ENCODE data around the gene DPH7.
"Not testable (repeated sequence)": the region's sequence is repeated elsewhere in the genome, so short reads cannot be mapped to it uniquely, and the experiment has no call there.

Gene DPH7

GRCh38 chr9:137550231-137550621, 28.5 kb downstream of the DPH7 start, which contains the start of gene PNPLA7:
PNPLA7 (minus strand) TSS chr9:137550402; CDS start chr9:137550197, 205 bp downstream.
- H3K4me1 Mint-ChIP-seq, result peaks cover 29% of the 10 kb centered on the region
- peak within 1 kb of the TSS; percentile 84 for H3K27ac Mint-ChIP-seq
- peaks cover 3% of the 10 kb centered on the region for H3K36me3 Mint-ChIP-seq
- no peaks in the 10 kb centered on the region for H3K9me3 Mint-ChIP-seq
- no peaks in the 10 kb centered on the region for H3K27me3 Mint-ChIP-seq
- peak within 1 kb of the TSS; percentile 91 for H3K4me3 Mint-ChIP-seq

GRCh38 chr9:137547687-137548543, 30.8 kb downstream of the DPH7 start:
- peaks cover 3% of the 10 kb centered on the region for H3K36me3 Mint-ChIP-seq
- H3K4me1 Mint-ChIP-seq, result peaks cover 31% of the 10 kb centered on the region
- no peaks in the 10 kb centered on the region for H3K9me3 Mint-ChIP-seq
- no peaks in the 10 kb centered on the region for H3K27me3 Mint-ChIP-seq
- no peak overlapping the region for H3K27ac Mint-ChIP-seq
- H3K4me3 Mint-ChIP-seq, result no peak overlapping the region

- no peak overlapping the region for H3K27ac Mint-ChIP-seq
- peaks cover 23% of the 10 kb centered on the region for H3K4me1 Mint-ChIP-seq
- no peak overlapping the region for H3K4me3 Mint-ChIP-seq
- no peaks in the 10 kb centered on the region for H3K36me3 Mint-ChIP-seq
- no peaks in the 10 kb centered on the region for H3K27me3 Mint-ChIP-seq
- H3K9me3 Mint-ChIP-seq, result no peaks in the 10 kb centered on the region
Observed at GRCh38 chr9:137545123-137545522, 33.6 kb downstream of the DPH7 start.

- no peak overlapping the region for H3K27ac Mint-ChIP-seq
- H3K4me3 Mint-ChIP-seq, result no peak overlapping the region
- H3K9me3 Mint-ChIP-seq, result no peaks in the 10 kb centered on the region
- H3K36me3 Mint-ChIP-seq, result no peaks in the 10 kb centered on the region
- H3K27me3 Mint-ChIP-seq, result no peaks in the 10 kb centered on the region
- H3K4me1 Mint-ChIP-seq, result peaks cover 16% of the 10 kb centered on the region
Observed at GRCh38 chr9:137544176-137544760, 34.5 kb downstream of the DPH7 start.

- peaks cover 12% of the 10 kb centered on the region for H3K4me1 Mint-ChIP-seq
- H3K27ac Mint-ChIP-seq, result no peak overlapping the region
- H3K9me3 Mint-ChIP-seq, result no peaks in the 10 kb centered on the region
- H3K27me3 Mint-ChIP-seq, result no peaks in the 10 kb centered on the region
- no peak overlapping the region for H3K4me3 Mint-ChIP-seq
- H3K36me3 Mint-ChIP-seq, result no peaks in the 10 kb centered on the region
Observed at GRCh38 chr9:137543237-137543963, 35.3 kb downstream of the DPH7 start.

GRCh38 chr9:137542486-137542885, 36.2 kb downstream of the DPH7 start:
- Mint-ChIP-seq H3K27me3 (no peaks in the 10 kb centered on the region), H3K4me1 (peaks cover 11% of the 10 kb centered on the region), H3K4me3 (no peak overlapping the region)

GRCh38 chr9:137540536-137540935, 38.2 kb downstream of the DPH7 start:
- no peak overlapping the region for H3K27ac Mint-ChIP-seq
- no peaks in the 10 kb centered on the region for H3K9me3 Mint-ChIP-seq
- peaks cover 23% of the 10 kb centered on the region for H3K4me1 Mint-ChIP-seq
- H3K27me3 Mint-ChIP-seq, result no peaks in the 10 kb centered on the region
- no peak overlapping the region for H3K4me3 Mint-ChIP-seq
- no peaks in the 10 kb centered on the region for H3K36me3 Mint-ChIP-seq

More at GRCh38 chr9:137542486-137542885, 36.2 kb downstream of the DPH7 start:
- Mint-ChIP-seq H3K27ac (no peak overlapping the region), H3K9me3 (no peaks in the 10 kb centered on the region), H3K36me3 (no peaks in the 10 kb centered on the region)

- no peaks in the 10 kb centered on the region for H3K9me3 Mint-ChIP-seq
Observed at GRCh38 chr9:137538058-137538457, 40.7 kb downstream of the DPH7 start.

GRCh38 chr9:137536594-137537131, 42.1 kb downstream of the DPH7 start:
- Mint-ChIP-seq H3K4me1 (peaks cover 29% of the 10 kb centered on the region), H3K27ac (peak overlapping the region; percentile 79)
- H3K36me3 Mint-ChIP-seq, H3K4me3 Mint-ChIP-seq, H3K27me3 Mint-ChIP-seq, H3K9me3 Mint-ChIP-seq: not testable (repeated sequence)

More at GRCh38 chr9:137538058-137538457, 40.7 kb downstream of the DPH7 start:
- Mint-ChIP-seq H3K27me3 (no peaks in the 10 kb centered on the region), H3K4me3 (no peak overlapping the region), H3K27ac (no peak overlapping the region), H3K4me1 (peaks cover 29% of the 10 kb centered on the region), H3K36me3 (no peaks in the 10 kb centered on the region)

GRCh38 chr9:137535120-137535428, 43.7 kb downstream of the DPH7 start:
- Mint-ChIP-seq H3K27ac (peak overlapping the region; percentile 3), H3K4me1 (peaks cover 35% of the 10 kb centered on the region), H3K27me3 (no peaks in the 10 kb centered on the region), H3K36me3 (no peaks in the 10 kb centered on the region), H3K4me3 (no peak overlapping the region), H3K9me3 (no peaks in the 10 kb centered on the region)

GRCh38 chr9:137534256-137535119, 44.2 kb downstream of the DPH7 start:
- H3K4me3 Mint-ChIP-seq, result no peak overlapping the region
- no peaks in the 10 kb centered on the region for H3K27me3 Mint-ChIP-seq
- H3K27ac Mint-ChIP-seq, result peak overlapping the region; percentile 52
- peaks cover 35% of the 10 kb centered on the region for H3K4me1 Mint-ChIP-seq
- no peaks in the 10 kb centered on the region for H3K36me3 Mint-ChIP-seq
- H3K9me3 Mint-ChIP-seq, result no peaks in the 10 kb centered on the region

- not testable (repeated sequence) for H3K4me3 Mint-ChIP-seq, H3K36me3 Mint-ChIP-seq, H3K27me3 Mint-ChIP-seq, H3K27ac Mint-ChIP-seq, H3K9me3 Mint-ChIP-seq
- peaks cover 35% of the 10 kb centered on the region for H3K4me1 Mint-ChIP-seq
Observed at GRCh38 chr9:137532891-137533468, 45.7 kb downstream of the DPH7 start.

- no peaks in the 10 kb centered on the region for H3K9me3 Mint-ChIP-seq
- H3K27ac Mint-ChIP-seq, result peak overlapping the region; percentile 74
- no peak overlapping the region for H3K4me3 Mint-ChIP-seq
- H3K27me3 Mint-ChIP-seq, result no peaks in the 10 kb centered on the region
- H3K4me1 Mint-ChIP-seq, result peaks cover 20% of the 10 kb centered on the region
- H3K36me3 Mint-ChIP-seq, result no peaks in the 10 kb centered on the region
Observed at GRCh38 chr9:137531099-137531765, 47.5 kb downstream of the DPH7 start.

- Mint-ChIP-seq H3K4me1 (peaks cover 19% of the 10 kb centered on the region), H3K9me3 (no peaks in the 10 kb centered on the region), H3K27ac (no peak overlapping the region)
Observed at GRCh38 chr9:137530331-137530730, 48.4 kb downstream of the DPH7 start.

More at GRCh38 chr9:137530331-137530730, 48.4 kb downstream of the DPH7 start:
- H3K27me3 Mint-ChIP-seq, result no peaks in the 10 kb centered on the region
- H3K36me3 Mint-ChIP-seq, result no peaks in the 10 kb centered on the region
- no peak overlapping the region for H3K4me3 Mint-ChIP-seq
